A549 treated with dexamethasone at 1 μM for 4 hours (cell line): ENCODE results near the gene SPATA31A5. TPM values are rescaled to one million over a fixed set of nuclear protein-coding genes. Genes with fewer than 3 reads are reported as not detected.

Experiments
- total RNA-seq: library from RNA; stranded (reverse); fragments of 200-300 nt; extraction: Qiagen RNA extraction; gene quantifications from 5 replicates; pipeline ENCODE4 v1.2.3, GENCODE V29; 2022

Gene SPATA31A5
- total RNA-seq, result not detected in 5 replicates

GRCh38 chr9:60914107-60914506 lies at the start of gene SPATA31A5:
Gene SPATA31A5, plus strand, starts transcription at chr9:60914407. Its CDS starts 29 bp downstream, at chr9:60914436.

